CD4-positive, alpha-beta T cell (primary cell): ENCODE measurements around the gene DCDC2. TPM values are rescaled to one million over a fixed set of nuclear protein-coding genes. Genes with fewer than 3 reads are reported as not detected.

ENCODE experiments used
- ATAC-seq: fragments of 200-7000 bp; cut with Tn5 transposase; one replicate; pipeline ENCODE4 v1.10.0; 2022; ENCODE audit warnings: mild to moderate bottlenecking; ENCODE audit not compliant: poor library complexity
- CTCF ChIA-PET: fragments of 350-600 bp; sonication (Branson Sonifier 250); formaldehyde crosslinking; loops from one replicate; lab custom pipeline; 2021; ENCODE audit warnings: antibody characterized with exemption, inconsistent platforms; lab: Charles Lee
- POLR2A ChIA-PET: fragments of 350-600 bp; sonication (Branson Sonifier 250); formaldehyde crosslinking; loops from one replicate; lab custom pipeline; 2021; ENCODE audit warnings: antibody characterized with exemption, inconsistent platforms; lab: Charles Lee
- DNase-seq, 14 experiments: peaks; one replicate each; pipeline ENCODE4 v3.0.0-alpha.2; 2013 to 2020; ENCODE audit warnings: mixed read lengths in 2 of 14
- H3K27ac ChIP-seq, 2 donors: one replicate each; pipeline versions ENCODE4 v1.5.1 to v1.7.0; 2013; ENCODE audit warnings: low read length in 2 of 2, low read depth in 1 of 2, mild to moderate bottlenecking in 1 of 2
- H3K27me3 ChIP-seq, 2 experiments: 1 replicate in 1 of 2; 2 replicates in 1 of 2; pipeline versions ENCODE4 v1.6.1 to v1.7.0; 2013; ENCODE audit warnings: low read length in 2 of 2, control low read depth in 1 of 2, mild to moderate bottlenecking in 1 of 2, moderate library complexity in 1 of 2; ENCODE audit not compliant: insufficient read depth in 2 of 2, control insufficient read depth in 1 of 2
- H3K36me3 ChIP-seq: one replicate; pipeline ENCODE4 v1.6.1; 2013; ENCODE audit warnings: low read length, control low read depth; ENCODE audit not compliant: insufficient read depth
- H3K4me1 ChIP-seq: one replicate; pipeline ENCODE4 v1.6.1; 2013; ENCODE audit warnings: low read length, control low read depth; ENCODE audit not compliant: insufficient read depth
- H3K4me3 ChIP-seq: one replicate; pipeline ENCODE4 v1.5.1; 2013; ENCODE audit warnings: mild to moderate bottlenecking, low read length, moderate library complexity
- H3K9me3 ChIP-seq, 2 experiments: 1 replicate in 1 of 2; 2 replicates in 1 of 2; pipeline versions ENCODE4 v1.6.1 to v1.7.0; 2013; ENCODE audit warnings: low read length in 2 of 2, mild to moderate bottlenecking in 2 of 2, control low read depth in 1 of 2, moderate library complexity in 1 of 2; ENCODE audit not compliant: control insufficient read depth in 1 of 2, insufficient read depth in 1 of 2
- H3K27ac Mint-ChIP-seq: one replicate; pipeline ENCODE4 v1.8.0; 2020; ENCODE audit warnings: mixed read lengths
- H3K27me3 Mint-ChIP-seq: one replicate; pipeline ENCODE4 v1.8.0; 2021; ENCODE audit warnings: mixed read lengths
- H3K36me3 Mint-ChIP-seq: one replicate; pipeline ENCODE4 v1.8.0; 2021; ENCODE audit warnings: low read depth, mixed read lengths
- H3K4me1 Mint-ChIP-seq: one replicate; pipeline ENCODE4 v1.8.0; 2021; ENCODE audit warnings: low read depth, mixed read lengths
- H3K4me3 Mint-ChIP-seq: one replicate; pipeline ENCODE4 v1.8.0; 2020; ENCODE audit warnings: mild to moderate bottlenecking, mixed read lengths
- H3K9me3 Mint-ChIP-seq: one replicate; pipeline ENCODE4 v1.8.0; 2020; ENCODE audit warnings: mixed read lengths
- intact Hi-C, 2 experiments: fragments of 100-400 bp; cut with DNase I in 1 of 2; cut with micrococcal nuclease in 1 of 2; formaldehyde crosslinking; loops; one replicate each; pipeline versions ENCODE4 v1.15.1 to v1.9.0; 2023 to 2025; cut with DNase I, micrococcal nuclease
- total RNA-seq, 174 experiments: library from RNA in 2 of 174; stranded (reverse) in 2 of 174; gene quantifications; one replicate each; pipeline ENCODE4 v1.2.3 and lab custom pipeline; 2021 to 2026
- TF ChIP-seq, protein P1 (sequence below): fragments of 200-600 bp; IDR thresholded peaks from one replicate; pipeline ENCODE4 v1.8.0; 2022; ENCODE audit warnings: antibody characterized with exemption, mild to moderate bottlenecking

The DCDC2 gene
- total RNA-seq, 2 experiments from 2014 or later: 0.05 TPM; not detected in 1

DNA sequence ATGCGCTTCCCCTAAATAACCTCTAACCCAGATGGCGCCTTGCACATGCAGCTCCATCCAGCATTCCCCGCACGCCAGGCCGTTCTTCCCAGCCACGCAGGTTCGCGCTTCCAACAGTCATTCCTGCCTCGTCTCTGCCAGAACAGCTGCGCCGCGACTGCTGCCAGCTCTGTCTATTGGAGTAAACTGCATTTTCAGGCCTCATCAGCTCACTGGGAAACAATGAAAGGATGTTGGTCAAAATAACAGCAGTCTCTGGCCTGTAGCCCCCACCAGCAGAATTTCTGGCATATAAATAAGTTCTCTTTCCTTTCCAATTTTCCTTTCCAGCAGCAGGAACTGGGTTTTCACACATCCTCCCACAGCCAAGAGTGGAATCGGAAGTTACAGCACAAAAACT, 217.3 kb downstream of the DCDC2 start:
- H3K27ac ChIP-seq: no peak overlapping the region
- CTCF ChIA-PET: no interaction called here
- no peaks in the 10 kb centered on the region for H3K4me1 ChIP-seq
- Mint-ChIP-seq H3K4me1 (no peaks in the 10 kb centered on the region), H3K4me3 (no peak overlapping the region), H3K9me3 (no peaks in the 10 kb centered on the region), H3K27ac (no peak overlapping the region), H3K27me3 (peaks cover 5% of the 10 kb centered on the region), H3K36me3 (no peaks in the 10 kb centered on the region)
- H3K4me3 ChIP-seq: no peak overlapping the region
- DNase-seq (no peak), ATAC-seq (no peak)
- POLR2A ChIA-PET: no interaction called here
- peaks cover 0 to 4% of the 10 kb centered on the region in 2 experiments for H3K9me3 ChIP-seq
- intact Hi-C loops: no loop called here
- TF ChIP-seq, protein P1, sequence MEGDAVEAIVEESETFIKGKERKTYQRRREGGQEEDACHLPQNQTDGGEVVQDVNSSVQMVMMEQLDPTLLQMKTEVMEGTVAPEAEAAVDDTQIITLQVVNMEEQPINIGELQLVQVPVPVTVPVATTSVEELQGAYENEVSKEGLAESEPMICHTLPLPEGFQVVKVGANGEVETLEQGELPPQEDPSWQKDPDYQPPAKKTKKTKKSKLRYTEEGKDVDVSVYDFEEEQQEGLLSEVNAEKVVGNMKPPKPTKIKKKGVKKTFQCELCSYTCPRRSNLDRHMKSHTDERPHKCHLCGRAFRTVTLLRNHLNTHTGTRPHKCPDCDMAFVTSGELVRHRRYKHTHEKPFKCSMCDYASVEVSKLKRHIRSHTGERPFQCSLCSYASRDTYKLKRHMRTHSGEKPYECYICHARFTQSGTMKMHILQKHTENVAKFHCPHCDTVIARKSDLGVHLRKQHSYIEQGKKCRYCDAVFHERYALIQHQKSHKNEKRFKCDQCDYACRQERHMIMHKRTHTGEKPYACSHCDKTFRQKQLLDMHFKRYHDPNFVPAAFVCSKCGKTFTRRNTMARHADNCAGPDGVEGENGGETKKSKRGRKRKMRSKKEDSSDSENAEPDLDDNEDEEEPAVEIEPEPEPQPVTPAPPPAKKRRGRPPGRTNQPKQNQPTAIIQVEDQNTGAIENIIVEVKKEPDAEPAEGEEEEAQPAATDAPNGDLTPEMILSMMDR: no peak
- no peaks in the 10 kb centered on the region for H3K27me3 ChIP-seq
- H3K36me3 ChIP-seq: no peaks in the 10 kb centered on the region

DNA sequence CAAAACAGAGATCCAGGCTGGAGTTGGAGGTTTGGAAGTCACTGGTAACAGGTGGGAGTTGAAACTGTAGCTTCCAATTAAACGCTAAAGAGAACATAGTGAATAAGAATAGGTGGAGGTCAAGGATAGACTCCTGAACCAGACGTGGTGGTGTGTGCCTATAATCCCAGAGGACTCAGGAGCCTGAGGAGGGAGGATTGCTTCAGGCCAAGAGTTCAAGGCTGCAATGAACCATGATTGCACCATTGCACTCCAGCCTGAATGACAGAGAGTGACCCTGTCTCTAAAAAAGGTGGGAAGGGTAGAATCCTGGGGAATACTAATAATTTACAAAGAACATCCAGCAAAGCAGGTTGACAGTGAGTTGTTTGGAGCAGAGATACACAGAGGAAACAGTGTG, 218.2 kb downstream of the DCDC2 start:
- H3K27me3 Mint-ChIP-seq: peaks cover 15% of the 10 kb centered on the region
- TF ChIP-seq, protein P1: no peak
- H3K4me1 Mint-ChIP-seq: no peaks in the 10 kb centered on the region
- Histone ChIP-seq H3K27ac (no peak overlapping the region), H3K4me3 (no peak overlapping the region), H3K27me3 (no peaks in the 10 kb centered on the region), H3K36me3 (no peaks in the 10 kb centered on the region), H3K4me1 (no peaks in the 10 kb centered on the region), H3K9me3 (peaks cover 0 to 4% of the 10 kb centered on the region in 2 experiments)
- H3K27ac Mint-ChIP-seq: no peak overlapping the region
- H3K4me3 Mint-ChIP-seq: no peak overlapping the region
- intact Hi-C loops: no loop called here
- no peak for DNase-seq
- ChIA-PET CTCF (no interaction called here), POLR2A (no interaction called here)
- ATAC-seq: no peak
- H3K9me3 Mint-ChIP-seq: no peaks in the 10 kb centered on the region
- H3K36me3 Mint-ChIP-seq: no peaks in the 10 kb centered on the region

- TF ChIP-seq, protein P1: no peak
- no peaks in the 10 kb centered on the region for H3K36me3 ChIP-seq
- H3K4me3 Mint-ChIP-seq: no peak overlapping the region
- no peaks in the 10 kb centered on the region for H3K27me3 ChIP-seq
- no peak overlapping the region for H3K27ac Mint-ChIP-seq
- no peaks in the 10 kb centered on the region for H3K4me1 Mint-ChIP-seq
- no peak overlapping the region for H3K27ac ChIP-seq
- CTCF ChIA-PET: no interaction called here
- H3K27me3 Mint-ChIP-seq: peaks cover 15% of the 10 kb centered on the region
- H3K9me3 ChIP-seq: peaks cover 0 to 4% of the 10 kb centered on the region in 2 experiments
- no peak overlapping the region for H3K4me3 ChIP-seq
- no peaks in the 10 kb centered on the region for H3K36me3 Mint-ChIP-seq
- H3K4me1 ChIP-seq: no peaks in the 10 kb centered on the region
- ATAC-seq (no peak), DNase-seq (no peak)
- POLR2A ChIA-PET: no interaction called here
- no peaks in the 10 kb centered on the region for H3K9me3 Mint-ChIP-seq
- intact Hi-C loops: no loop called here
Measured at GRCh38 chr6:24139080-24139479, 218.8 kb downstream of the DCDC2 start.
